Lung (tissue), 12 donors: Measurements from ENCODE around the gene GAB2. TPM values are rescaled to one million over a fixed set of nuclear protein-coding genes. Genes with fewer than 3 reads are reported as not detected.
"Not testable (repeated sequence)": the region's sequence is repeated elsewhere in the genome, so short reads cannot be mapped to it uniquely, and the experiment has no call there.

Experiments used
- ATAC-seq: fragments of 200-7000 bp; cut with Tn5 transposase; one replicate; pipeline ENCODE4 v1.9.1; 2020; ENCODE audit warnings: moderate number of reproducible peaks; ENCODE audit not compliant: insufficient read depth, low FRiP score
- DNase-seq, 3 donors: peaks; one replicate each; pipeline ENCODE4 v3.0.0-alpha.2; 2013 to 2017
- H3K27ac ChIP-seq, 2 donors: one replicate each; pipeline ENCODE4 v1.5.1; 2013; ENCODE audit warnings: mild to moderate bottlenecking in 2 of 2, moderate library complexity in 2 of 2, control low read depth in 1 of 2, inconsistent platforms in 1 of 2, low read depth in 1 of 2, low read length in 1 of 2
- H3K27me3 ChIP-seq, 3 donors: one replicate each; pipeline ENCODE4 v1.5.1; 2013; ENCODE audit warnings: low read length in 2 of 3; ENCODE audit not compliant: control insufficient read depth in 3 of 3, insufficient read depth in 3 of 3
- H3K36me3 ChIP-seq, 4 donors: one replicate each; pipeline ENCODE4 v1.5.1; 2013; ENCODE audit warnings: low read length in 4 of 4, mild to moderate bottlenecking in 1 of 4, moderate library complexity in 1 of 4; ENCODE audit not compliant: control insufficient read depth in 4 of 4, insufficient read depth in 4 of 4
- H3K4me1 ChIP-seq, 5 donors: one replicate each; pipeline ENCODE4 v1.5.1; 2013; ENCODE audit warnings: low read length in 5 of 5, mild to moderate bottlenecking in 2 of 5, moderate library complexity in 1 of 5; ENCODE audit not compliant: control insufficient read depth in 5 of 5, insufficient read depth in 5 of 5
- H3K4me3 ChIP-seq: one replicate; pipeline ENCODE4 v1.5.1; 2013; ENCODE audit warnings: mild to moderate bottlenecking, control low read depth, moderate library complexity
- H3K9ac ChIP-seq, 2 donors: one replicate each; pipeline ENCODE4 v1.5.1; 2013; ENCODE audit warnings: low read length in 2 of 2, control low read depth in 1 of 2; ENCODE audit not compliant: insufficient read depth in 1 of 2
- H3K9me3 ChIP-seq, 4 donors: one replicate each; pipeline ENCODE4 v1.5.1; 2013; ENCODE audit warnings: low read length in 3 of 4, mild to moderate bottlenecking in 1 of 4, moderate library complexity in 1 of 4; ENCODE audit not compliant: control insufficient read depth in 4 of 4, insufficient read depth in 3 of 4
- CTCF ChIP-seq: IDR thresholded peaks from 2 replicates; pipeline ENCODE4 v1.5.1; 2012; ENCODE audit warnings: mild to moderate bottlenecking; ENCODE audit errors: control extremely low read depth, extremely low read depth
- WGBS, 2 donors: extraction: QIAGEN DNeasy Blood & Tissue Kit; methylation state at CpG; one replicate each; pipeline ENCODE4 v1.1.7; 2013; 5-methylcytosine and 5-hydroxymethylcytosine counted together
- polyA plus RNA-seq, 2 donors: library from polyadenylated mRNA; stranded (reverse); fragments of 200-250 nt; gene quantifications; one replicate each; pipeline ENCODE4 v1.2.1, GENCODE V29; 2013
- total RNA-seq, 2 donors: library from RNA; depleted of rRNA in 1 of 2; stranded (reverse); fragments of >200 nt in 1 of 2; gene quantifications; one replicate each; pipeline ENCODE4 v1.2.1, GENCODE V29; 2014 to 2021
- donor health status: control.
- donor health status: control.
- donor health status: Bipolar disorder and iron deficiency.
- donor health status: healthy.
- donor health status: DM: yes; HTN: yes; CAD: no.

The GAB2 gene
- total and polyA plus RNA-seq, 4 donors: 17.8 to 47.9 (median 23.1) TPM

GRCh38 chr11:78295991-78296930 lies 121.4 kb downstream of the GAB2 start:
- Histone ChIP-seq H3K9ac (no peak overlapping the region), H3K4me3 (no peak overlapping the region), H3K36me3 (no peaks in the 10 kb centered on the region), H3K27ac (peak overlapping the region in 1 of 2 donors; percentile 63), H3K9me3 (no peaks in the 10 kb centered on the region), H3K27me3 (no peaks in the 10 kb centered on the region), H3K4me1 (peaks cover 0 to 25% (median 6%) of the 10 kb centered on the region in 5 donors)
- WGBS, 2 donors: 83 to 90% methylated on average over 8 of the region's 8 CpGs
- DNase-seq (no peak), ATAC-seq (no peak)
- no peak for TF ChIP-seq CTCF

- Histone ChIP-seq H3K27me3 (no peaks in the 10 kb centered on the region), H3K4me1 (peaks cover 0 to 25% (median 6%) of the 10 kb centered on the region in 5 donors), H3K4me3 (no peak overlapping the region), H3K9ac (no peak overlapping the region), H3K27ac (peak overlapping the region in 1 of 2 donors; percentile 65), H3K9me3 (no peaks in the 10 kb centered on the region), H3K36me3 (no peaks in the 10 kb centered on the region)
- WGBS, 2 donors: 77 to 88% methylated on average over 3 of the region's 3 CpGs
- ATAC-seq: peak; percentile 74
- no peak for TF ChIP-seq CTCF
- DNase-seq: no peak
Measured at GRCh38 chr11:78295347-78295746, 122.3 kb downstream of the GAB2 start.

- DNase-seq, H3K27ac ChIP-seq, H3K9me3 ChIP-seq, H3K4me3 ChIP-seq, H3K9ac ChIP-seq, H3K36me3 ChIP-seq, H3K27me3 ChIP-seq, ATAC-seq: not testable (repeated sequence)
- 89 to 92% methylated on average over 4 of the region's 5 CpGs for WGBS, 2 donors
- H3K4me1 ChIP-seq: peaks cover 0 to 22% (median 3%) of the 10 kb centered on the region in 5 donors
Measured at GRCh38 chr11:78294100-78294499, 123.5 kb downstream of the GAB2 start.

GRCh38 chr11:78293536-78293935 lies 124.1 kb downstream of the GAB2 start:
- peaks cover 0 to 16% (median 0%) of the 10 kb centered on the region in 5 donors for H3K4me1 ChIP-seq
- no peaks in the 10 kb centered on the region for H3K36me3 ChIP-seq
- peaks cover 0 to 2% (median 0%) of the 10 kb centered on the region in 4 donors for H3K9me3 ChIP-seq
- DNase-seq: no peak
- ATAC-seq: no peak
- no peak overlapping the region for H3K9ac ChIP-seq
- H3K27ac ChIP-seq: no peak overlapping the region
- H3K27me3 ChIP-seq: no peaks in the 10 kb centered on the region
- WGBS, 2 donors: 60 to 79% methylated on average over 6 of the region's 6 CpGs
- no peak for TF ChIP-seq CTCF
- H3K4me3 ChIP-seq: no peak overlapping the region
